DMS53 (cell line): ENCODE data around the gene XRCC4.
"Not testable (repeated sequence)": the region's sequence is repeated elsewhere in the genome, so short reads cannot be mapped to it uniquely, and the experiment has no call there.

Source experiments
- DNase-seq: peaks from one replicate; lab custom pipeline; 2025; lab: John Stamatoyannopoulos, UW

Gene XRCC4

DNA sequence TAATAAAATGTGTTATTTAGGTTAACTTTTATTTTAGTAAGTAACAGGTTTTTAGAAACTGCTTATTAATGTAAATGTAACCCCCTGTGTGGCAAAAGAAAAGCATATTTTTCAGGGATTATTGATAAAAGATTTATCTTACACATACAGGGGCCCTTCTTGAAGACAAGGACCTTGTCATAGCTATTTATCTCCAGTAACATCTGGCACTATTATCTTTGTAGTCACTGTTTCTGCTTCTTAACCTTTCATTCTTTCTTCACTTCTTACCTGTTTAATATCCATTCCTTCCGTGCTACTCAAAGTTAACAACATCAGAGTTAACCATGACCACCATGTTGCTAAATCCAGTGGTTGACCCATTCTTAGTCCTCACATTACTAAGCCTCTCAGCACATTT is 276.4 kb downstream of the XRCC4 start:
- DNase-seq, result no peak

DNA sequence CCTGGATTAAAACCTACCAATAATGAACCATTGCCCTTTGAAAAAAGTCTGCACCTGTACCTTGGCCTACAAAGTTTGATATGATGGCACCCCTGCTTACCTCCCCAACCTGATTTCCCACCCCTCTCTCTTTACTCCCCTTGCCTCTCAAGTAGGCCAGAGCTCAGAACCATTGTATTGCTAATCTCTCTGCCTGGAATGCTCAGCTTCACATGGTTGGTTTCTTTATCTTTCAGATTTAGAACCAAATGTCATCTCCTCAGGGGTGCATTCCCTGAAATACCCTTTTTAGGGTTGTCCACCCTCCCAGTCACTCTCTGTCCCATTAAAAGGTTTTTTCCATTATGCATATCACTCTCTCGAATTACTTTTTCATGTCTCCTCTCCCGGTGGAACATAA is 277.6 kb downstream of the XRCC4 start:
- DNase-seq, result no peak

DNA sequence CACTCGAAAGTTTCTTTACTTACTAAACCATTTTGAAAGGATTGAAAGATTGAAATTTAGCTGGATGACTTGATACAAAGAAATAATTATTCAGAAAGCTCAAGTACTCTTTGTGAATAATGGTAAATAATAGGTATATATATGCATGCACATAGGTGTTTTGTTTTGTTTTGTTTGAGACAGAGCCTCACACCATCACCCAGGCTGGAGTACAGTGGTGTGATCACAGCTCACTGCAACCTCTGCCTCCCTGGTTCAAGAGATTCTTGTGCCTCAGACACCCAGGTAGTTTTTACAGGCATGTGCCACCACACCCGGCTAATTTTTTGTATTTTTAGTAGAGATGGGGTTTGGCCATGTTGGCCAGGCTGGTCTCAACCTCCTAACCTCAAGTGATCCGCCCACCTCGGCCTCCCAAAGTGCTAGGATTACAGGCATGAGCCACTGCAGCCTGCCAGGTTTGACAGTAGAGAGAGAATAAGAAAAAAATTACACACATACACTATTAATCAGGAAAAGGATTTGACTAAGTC is 278.2 kb downstream of the XRCC4 start:
- DNase-seq, result not testable (repeated sequence)

DNA sequence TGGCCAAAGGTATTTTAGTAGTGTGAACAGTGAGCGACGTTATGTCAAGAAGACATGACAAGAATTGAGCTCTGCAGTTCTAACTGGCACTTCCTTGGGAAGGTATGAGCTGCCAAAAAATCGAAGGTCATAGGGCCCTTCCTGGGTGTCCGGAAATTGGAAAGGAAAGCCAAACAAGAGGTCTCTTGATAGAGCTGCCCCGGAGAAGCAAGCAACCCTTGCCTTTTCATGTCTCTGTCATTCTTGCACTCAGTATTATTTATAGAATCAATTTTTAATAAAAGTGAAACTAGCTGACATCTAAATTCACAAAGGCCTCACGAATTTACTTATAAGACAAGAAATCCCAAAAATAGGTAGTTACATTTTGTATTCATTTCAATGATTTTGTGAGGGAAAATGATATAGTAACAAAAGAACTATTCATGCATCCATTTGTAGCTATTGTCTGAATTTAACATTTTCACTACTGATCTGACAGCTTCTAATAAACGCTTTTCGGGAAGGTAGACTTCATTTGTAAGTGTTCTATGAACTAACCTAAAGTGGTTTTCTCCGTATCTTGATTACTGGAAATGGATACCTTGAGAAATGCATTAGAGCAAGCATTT is 280.4 kb downstream of the XRCC4 start:
- no peak for DNase-seq

DNA sequence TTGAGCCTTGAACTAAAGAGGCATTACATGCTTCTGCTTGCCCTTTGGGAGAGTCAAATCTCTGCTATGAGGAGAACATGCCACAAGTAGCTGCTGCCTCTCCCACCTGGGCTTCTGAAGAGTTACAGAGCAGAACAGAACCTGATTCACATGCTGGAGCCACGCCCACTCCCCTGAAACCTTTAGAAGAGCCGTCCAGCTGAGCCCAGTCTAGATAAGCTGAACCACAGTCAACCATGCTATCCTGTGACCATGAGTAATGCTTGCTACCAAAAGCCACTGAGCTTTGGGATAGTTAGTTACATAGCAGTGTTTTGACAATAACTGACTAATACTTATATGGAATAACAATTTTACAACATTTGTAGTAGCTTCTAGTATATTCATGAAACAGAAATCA is 283.2 kb downstream of the XRCC4 start:
- DNase-seq, result peak; percentile 4

DNA sequence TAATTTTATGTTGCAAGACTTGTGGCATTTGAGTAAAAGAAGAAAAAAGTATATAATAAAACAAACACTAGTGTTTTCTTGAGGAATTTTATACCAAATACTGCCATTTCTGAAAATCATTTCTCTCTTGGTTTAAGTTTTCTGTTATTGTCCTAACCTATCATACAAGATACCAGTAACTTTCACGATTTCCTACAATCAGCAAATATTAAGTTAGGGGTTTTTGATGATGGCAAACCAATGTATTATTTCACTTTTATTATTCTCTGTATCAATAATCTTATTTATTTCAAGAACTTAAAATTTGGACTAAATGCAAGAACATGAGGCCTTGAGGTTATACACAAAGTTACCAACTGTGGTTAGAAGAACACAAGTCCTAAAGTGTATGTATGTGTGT is 285.2 kb downstream of the XRCC4 start:
- no peak for DNase-seq

DNA sequence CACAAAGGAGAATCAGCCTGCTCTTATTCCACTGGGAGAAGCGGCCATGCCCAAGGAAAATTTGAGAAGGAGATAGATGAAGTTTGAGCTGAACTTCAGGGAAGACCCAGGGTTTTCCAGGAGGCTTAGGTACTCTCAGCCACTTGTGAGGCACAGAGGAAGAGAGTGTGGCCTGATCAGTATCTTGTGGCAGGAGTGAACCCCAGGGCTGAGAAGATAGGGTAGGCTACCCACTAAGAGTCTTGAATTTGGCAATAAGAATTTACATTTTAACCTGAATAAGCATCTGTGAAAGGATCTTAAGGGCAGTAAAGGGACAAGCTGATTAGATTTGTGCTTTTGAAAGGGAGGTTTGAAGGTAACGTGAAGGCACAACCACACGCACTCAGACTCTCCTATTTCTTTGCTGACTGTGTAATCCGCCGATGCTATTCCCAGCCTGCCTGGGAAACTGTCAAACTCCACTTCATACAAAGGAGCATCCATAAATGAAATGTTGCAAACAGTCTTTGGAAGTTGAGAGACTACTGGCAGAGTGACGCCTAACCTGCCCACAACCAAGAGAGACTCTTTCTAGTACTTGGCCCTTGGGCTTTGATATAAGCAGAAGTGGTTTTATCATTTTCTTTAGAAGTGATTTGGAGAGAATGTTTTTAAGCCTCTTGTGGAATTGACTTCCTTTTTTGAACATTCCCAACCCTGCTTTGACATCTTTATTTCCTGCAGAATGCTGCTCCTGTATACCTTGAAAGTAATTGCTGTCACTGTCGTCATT is 286.0 kb downstream of the XRCC4 start:
- DNase-seq, result no peak

DNA sequence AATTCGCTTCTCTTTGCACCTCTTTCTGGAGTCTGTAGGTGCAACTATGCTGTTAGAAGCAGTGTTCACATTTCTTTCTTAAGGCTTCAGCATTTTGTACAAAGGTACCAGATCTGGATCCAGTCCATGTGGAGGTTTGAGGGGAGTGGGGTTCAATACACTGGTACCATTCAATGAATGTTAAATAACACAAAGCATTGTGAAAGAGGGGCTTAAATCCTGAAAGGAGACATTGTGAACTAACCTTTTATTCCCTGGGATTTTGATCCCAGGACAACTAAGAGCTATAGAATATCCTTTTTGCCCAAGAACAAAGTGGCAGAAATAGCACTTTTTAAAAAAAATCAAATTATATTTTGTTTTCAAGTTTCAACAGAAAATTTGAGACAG is 286.5 kb downstream of the XRCC4 start:
- no peak for DNase-seq

DNA sequence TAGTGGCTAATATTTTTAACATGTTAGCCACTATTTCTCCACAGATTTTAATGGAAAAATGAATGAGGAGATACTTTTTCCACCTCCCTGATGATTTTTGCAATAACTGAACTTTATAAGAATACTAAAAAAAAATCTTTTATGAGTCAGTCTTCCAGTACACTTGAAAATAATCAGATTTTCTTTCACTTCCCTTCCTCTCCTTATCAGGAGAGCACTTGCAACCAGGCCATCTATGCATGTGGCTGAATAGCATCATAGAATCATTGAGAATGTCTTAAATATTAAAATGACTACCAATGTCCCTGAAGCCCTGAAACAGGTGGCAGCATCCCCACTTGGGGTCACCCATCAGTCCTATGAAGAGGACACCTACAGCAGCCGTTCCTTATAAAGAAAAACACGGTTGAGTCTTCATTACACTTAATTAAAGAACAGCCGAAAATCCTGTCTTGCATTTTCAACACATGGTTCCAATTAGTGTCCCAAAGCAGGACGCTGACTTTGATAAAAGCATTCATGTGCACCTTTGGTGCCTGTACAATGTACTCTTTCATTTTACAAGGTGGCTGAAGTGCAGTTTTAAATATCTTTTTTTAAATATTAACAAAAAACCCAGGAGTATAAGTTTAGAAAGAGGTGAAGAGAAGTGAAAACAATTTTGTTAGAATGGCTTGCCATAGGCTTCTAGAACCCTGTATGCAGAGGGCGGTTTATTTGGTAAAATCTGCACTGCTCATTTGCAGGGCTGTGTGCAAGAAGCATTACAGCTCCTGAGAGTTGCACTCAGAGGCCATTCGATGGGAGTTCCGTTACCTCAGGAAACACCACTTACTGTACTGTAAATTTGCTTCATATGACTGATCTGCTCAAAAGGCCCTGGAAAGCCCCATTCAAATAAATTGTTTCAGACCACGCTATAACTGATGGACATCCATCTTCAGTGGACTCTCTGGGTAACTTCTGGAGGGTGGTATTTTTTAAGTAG is 287.3 kb downstream of the XRCC4 start:
- DNase-seq, result no peak

DNA sequence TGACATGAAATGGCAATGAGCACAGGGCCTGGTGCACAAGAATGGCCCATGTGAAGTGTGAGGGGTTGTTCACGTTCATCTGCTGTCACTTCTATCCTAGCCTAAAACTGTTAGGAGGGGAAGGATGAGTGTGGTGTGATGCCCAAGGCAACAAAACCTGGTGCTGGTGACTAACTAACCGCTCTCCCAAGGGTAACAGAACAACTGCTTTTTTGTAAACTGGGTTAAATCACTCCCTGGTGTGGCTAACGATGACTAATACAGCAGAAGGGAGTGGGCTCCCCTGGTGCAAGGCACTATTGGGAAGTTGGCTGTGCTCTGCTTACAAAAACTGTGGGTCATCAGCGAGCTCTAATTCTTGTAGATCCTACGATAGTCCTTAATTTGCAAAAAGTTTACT is 291.0 kb downstream of the XRCC4 start:
- DNase-seq, result no peak

DNA sequence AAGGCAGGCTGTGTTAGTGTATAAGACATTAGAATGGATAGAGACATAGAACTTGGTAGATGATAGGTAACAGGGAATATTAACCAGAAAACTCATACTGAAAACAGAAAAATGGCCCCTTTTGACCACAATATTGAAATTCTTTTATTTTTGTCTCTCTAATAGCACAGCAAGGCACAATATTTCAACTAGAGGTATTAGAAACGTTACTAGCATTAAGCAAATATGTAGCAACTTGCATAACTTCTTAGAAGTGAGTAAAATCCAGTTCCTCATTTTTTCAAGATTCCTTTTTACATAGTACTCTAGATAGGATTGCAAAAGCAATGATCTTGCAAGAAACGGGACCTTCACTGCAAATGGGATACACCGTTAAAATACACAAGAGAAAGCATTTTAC is 291.5 kb downstream of the XRCC4 start:
- no peak for DNase-seq

DNA sequence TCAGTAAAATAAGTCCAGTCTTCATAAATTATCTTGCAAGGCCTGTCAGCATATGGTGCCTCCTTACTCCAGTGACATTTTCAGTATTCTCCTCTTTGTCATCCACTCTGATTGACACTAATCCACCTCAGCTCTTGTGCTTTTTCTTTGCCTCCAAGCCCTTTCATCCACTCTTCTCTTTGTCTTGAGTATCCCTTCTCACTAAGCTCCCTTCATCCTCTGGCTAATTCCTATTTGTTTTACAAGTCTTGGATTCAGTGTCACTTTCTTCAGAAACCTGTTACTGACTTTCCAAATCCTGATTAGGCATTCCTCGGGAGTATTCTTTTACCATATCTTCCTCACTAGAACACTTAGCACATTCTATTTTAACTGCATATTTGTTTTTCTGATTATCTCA is 293.6 kb downstream of the XRCC4 start:
- DNase-seq, result no peak

DNA sequence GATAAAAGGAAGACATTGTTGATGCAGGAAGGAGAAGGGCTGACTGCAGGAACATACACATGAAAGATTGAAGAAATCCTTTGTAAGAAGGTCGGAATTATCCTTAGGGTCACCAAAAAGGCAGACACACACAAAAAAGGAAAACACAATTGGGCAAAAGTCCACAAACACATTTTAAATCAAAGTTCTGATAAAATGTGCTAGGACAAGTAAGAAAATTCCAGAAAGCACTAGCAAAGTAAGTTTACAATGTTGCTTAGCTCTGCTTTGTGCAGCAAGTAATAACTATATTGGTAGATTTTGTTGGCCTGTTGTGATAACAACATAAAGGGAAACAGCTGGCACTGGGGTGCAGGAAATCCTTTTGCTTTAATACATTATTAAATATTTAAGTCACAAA is 294.4 kb downstream of the XRCC4 start:
- no peak for DNase-seq

DNA sequence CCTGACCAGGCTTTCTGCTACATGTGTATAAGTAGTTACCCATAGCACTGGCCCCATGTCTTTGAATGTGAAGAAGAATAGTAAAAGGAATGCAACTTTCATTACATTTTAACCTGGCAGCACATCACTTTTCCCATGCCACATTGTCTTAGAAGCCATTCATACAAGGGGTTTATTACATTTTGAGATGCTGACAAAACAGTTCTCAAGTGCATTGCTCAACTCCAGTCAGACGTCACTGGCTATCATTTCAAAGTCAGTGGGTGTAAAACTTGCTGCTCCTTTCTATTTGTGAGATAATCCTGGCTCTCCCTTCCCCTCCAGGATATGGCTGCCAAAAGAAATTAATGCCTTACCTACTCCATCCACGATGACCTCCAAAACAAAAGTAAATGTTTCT is 297.2 kb downstream of the XRCC4 start:
- no peak for DNase-seq

DNA sequence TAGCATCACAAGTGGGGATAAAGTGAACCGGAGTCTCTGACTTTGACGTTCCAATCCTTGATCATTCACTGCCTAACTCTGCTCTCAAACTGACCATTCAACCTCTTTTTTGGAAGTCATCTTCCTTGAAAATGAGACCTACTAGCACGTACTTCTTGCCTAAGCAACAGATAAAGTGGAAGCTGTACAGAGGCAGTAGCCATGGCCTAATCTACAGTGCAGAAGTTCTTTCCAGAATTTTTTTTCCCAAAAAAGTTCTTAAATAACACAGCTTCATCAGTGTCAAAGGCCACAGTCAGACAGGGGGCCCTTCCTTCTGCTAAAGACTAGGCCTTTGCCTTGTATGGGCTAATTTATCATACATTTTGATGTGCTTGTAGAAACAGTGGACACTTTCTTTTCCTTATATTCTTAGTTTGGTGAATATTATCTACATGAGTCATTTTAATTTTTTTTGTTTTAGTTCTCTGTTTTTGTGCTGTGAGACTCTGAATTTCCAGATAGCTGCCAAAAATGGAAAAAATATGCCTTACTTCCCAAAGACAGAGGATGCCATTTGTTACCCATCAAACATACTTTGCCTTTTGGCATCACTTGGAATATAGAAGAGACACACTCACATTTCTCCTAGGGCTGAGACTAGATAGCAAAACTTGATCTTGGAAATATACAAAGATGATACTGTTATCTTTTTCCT is 297.9 kb downstream of the XRCC4 start:
- no peak for DNase-seq

DNA sequence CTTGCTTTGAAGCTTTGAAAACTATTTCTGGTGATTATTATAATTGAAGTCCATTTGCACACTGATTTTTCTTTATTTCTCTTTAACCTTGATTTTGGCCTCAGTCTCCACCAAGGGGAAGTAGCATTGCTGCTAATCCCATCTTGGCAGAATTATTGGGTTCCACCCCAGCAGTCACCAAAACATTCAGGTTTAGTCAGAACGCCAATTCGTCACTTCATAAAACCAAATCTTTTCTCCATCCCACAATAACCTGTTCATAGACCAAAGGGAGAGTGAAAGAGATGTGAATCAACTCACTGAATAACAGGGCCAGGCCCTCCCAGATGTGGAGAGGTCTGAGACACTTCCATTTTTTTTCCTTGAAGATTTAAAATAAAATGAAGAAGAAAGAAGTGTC is 299.1 kb downstream of the XRCC4 start:
- DNase-seq, result no peak

DNA sequence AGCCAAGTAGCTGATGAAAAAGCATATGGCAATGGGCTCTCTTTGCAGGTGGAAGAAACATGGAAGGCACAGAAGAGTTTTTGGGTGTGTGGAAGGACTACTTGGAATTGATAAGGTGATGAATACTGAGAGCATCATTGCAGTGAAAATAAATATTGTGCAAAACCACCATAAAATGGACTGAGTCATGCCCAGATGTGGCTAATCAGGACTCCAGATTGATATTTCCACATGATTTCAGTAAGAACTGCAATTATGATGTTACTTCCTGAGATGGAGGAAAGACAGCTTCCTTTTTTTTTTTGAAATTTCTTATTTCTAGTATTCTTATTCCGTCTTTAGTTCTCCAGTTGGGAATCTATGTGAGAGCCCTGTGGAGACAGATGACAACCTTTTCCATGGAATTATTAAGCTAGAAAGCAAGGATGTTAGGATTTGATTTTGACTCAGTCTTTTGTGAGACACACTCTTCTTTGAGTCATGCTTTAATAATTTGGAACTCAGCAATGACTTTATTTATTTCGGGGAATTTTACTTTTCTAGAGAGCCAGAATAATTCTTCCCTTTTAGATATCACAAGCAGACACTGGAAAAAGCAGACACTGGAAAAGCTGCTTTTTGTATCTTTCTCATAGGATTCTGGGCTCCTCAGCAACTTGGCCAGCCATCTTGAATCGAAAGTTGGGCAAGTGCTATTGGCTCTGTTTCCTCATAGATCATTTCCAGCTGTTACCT is 300.0 kb downstream of the XRCC4 start:
- no peak for DNase-seq

DNA sequence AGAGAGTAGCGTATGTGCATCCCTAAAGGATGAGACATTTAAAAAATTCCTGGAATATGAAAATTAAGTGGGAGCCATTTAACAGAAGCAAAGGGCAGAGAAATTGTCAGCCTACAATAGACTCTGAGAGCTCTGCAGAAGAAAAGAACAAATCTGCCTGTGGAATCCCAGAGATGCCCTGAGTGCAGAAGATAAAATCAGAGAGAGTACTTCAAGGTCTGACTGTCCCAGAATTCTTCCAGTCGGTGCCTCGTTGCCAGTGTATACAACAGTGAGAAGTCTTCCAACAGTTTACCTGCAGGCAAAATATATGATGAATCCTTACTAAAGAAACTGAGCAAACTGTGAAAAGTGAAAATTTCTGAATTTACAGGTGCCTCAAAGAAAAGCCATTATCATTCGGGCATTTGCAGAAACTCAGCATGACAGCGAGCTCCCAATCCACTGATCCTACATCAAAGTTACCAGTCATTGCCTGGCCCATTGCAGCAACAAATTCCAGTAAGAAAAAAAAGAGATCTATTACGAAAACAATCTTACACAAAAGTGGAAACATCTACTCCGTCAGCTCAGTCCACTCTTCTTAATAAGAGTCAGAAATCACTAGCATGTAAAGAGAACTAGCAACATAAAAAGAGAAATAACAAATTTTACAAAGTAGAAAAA is 301.4 kb downstream of the XRCC4 start:
- DNase-seq, result no peak

DNA sequence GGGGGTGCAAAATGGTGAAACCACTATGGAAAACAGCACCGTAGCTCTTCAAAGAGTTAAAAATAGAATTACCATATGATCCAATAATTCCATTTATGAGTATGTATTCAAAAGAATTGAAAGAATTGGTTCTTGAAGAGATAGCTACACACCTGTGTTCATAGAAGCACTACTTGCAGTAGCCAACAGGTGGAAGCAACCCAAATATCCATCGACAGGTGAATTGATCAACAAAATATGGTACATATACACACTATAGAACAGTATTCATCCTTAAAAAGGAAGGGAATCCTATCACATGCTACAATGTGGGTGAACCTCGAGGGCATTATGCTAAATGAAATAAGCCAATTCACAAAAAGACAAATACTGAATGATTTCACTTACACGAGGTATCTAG is 308.5 kb downstream of the XRCC4 start:
- DNase-seq, result peak; percentile 33

DNA sequence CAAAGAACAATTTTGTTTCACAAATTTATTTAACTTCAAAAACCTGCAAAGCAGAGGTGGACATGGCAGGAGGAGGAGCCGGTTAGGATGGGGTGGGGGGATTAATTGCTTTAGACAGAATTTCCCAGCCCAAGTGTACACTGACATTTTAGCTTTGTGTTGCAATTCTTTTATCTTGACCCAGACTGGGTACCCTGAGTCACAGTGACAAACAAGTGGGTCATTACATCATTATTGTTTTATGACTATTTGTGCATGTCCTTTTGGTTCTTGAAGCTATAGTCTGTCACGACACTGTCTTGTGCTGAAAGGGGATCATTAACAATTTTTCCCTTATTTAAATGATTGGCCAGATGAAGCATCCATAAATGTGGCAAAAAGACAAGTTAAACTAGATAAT is 309.7 kb downstream of the XRCC4 start:
- peak; percentile 32 for DNase-seq

DNA sequence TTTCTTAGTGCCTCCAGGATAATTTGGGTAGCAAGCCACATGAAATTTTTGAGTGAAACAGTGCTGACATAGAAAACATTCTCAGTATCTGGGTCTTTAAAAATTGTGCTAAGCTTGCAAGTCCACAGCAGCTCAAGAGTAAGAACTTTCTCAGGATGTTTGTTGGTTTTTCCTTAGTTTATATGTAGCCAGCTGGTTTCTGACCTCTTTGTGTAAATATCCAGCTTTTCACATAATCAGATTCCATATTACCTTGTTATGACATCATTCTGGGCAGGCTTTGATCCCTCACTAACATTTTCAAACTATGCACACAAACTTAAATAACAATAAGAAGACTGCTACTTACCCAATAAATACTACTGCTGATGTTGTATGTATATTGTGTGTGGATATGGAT is 311.3 kb downstream of the XRCC4 start:
- peak; percentile 77 for DNase-seq
